ENCODE measurements around the gene ZNF667.

ZNF667 gene

GRCh38 chr19:56423985-56424353, 53.2 kb downstream of the ZNF667 start:
- Mint-ChIP-seq H3K36me3 (ENCODE audit: low read depth) (peaks cover 68% of the 10 kb centered on the region), H3K4me1 (no peaks in the 10 kb centered on the region), H3K4me3 (no peak overlapping the region), H3K9me3 (peaks cover 97% of the 10 kb centered on the region), H3K27me3 (ENCODE audit: low read depth, poor library complexity) (no peaks in the 10 kb centered on the region), H3K27ac (no peak overlapping the region)
- TF ChIP-seq, protein P1, sequence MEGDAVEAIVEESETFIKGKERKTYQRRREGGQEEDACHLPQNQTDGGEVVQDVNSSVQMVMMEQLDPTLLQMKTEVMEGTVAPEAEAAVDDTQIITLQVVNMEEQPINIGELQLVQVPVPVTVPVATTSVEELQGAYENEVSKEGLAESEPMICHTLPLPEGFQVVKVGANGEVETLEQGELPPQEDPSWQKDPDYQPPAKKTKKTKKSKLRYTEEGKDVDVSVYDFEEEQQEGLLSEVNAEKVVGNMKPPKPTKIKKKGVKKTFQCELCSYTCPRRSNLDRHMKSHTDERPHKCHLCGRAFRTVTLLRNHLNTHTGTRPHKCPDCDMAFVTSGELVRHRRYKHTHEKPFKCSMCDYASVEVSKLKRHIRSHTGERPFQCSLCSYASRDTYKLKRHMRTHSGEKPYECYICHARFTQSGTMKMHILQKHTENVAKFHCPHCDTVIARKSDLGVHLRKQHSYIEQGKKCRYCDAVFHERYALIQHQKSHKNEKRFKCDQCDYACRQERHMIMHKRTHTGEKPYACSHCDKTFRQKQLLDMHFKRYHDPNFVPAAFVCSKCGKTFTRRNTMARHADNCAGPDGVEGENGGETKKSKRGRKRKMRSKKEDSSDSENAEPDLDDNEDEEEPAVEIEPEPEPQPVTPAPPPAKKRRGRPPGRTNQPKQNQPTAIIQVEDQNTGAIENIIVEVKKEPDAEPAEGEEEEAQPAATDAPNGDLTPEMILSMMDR (IDR thresholded peaks at IDR 0.05) = no peak
- no peak for DNase-seq

GRCh38 chr19:56423276-56423984, 53.7 kb downstream of the ZNF667 start:
- H3K4me3 Mint-ChIP-seq = no peak overlapping the region
- no peak for DNase-seq
- H3K36me3 Mint-ChIP-seq (ENCODE audit: low read depth) = peaks cover 74% of the 10 kb centered on the region
- H3K27ac Mint-ChIP-seq = no peak overlapping the region
- peaks cover 100% of the 10 kb centered on the region for H3K9me3 Mint-ChIP-seq
- TF ChIP-seq, protein P1 (IDR thresholded peaks at IDR 0.05) = no peak
- no peaks in the 10 kb centered on the region for H3K4me1 Mint-ChIP-seq
- no peaks in the 10 kb centered on the region for H3K27me3 Mint-ChIP-seq (ENCODE audit: low read depth, poor library complexity)

- Mint-ChIP-seq H3K9me3 (peaks cover 97% of the 10 kb centered on the region), H3K27ac (no peak overlapping the region), H3K4me1 (peaks cover 18% of the 10 kb centered on the region)
These were observed 72.1 kb downstream of the ZNF667 start for GRCh38 chr19:56405062-56405461.

DNA sequence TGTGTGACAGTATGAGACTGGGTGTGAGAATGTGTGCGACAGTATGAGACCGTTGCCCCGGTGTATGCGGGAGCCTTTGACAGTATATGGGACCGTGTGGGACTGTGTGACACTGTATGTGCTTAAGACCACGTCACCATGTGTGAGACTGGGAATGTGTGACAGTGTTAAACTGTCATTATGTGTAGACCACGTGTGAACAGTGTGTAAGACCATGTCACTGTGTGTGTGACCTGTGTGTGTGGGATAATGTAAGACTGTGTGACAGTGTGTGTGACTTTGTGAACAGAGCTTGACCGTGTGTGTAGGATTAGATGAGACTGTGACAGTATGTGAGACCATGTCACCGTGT, 72.5 kb downstream of the ZNF667 start:
- peaks cover 97% of the 10 kb centered on the region for H3K36me3 Mint-ChIP-seq (ENCODE audit: low read depth)
- DNase-seq = no peak
- H3K4me3 Mint-ChIP-seq = peak overlapping the region; percentile 86
- H3K9me3 Mint-ChIP-seq = peaks cover 97% of the 10 kb centered on the region
- H3K4me1 Mint-ChIP-seq = peaks cover 18% of the 10 kb centered on the region
- peaks cover 6% of the 10 kb centered on the region for H3K27me3 Mint-ChIP-seq (ENCODE audit: low read depth, poor library complexity)
- peak overlapping the region; percentile 78 for H3K27ac Mint-ChIP-seq
- TF ChIP-seq, protein P1 (IDR thresholded peaks at IDR 0.05) = no peak

More at GRCh38 chr19:56405062-56405461, 72.1 kb downstream of the ZNF667 start:
- TF ChIP-seq, protein P1 (IDR thresholded peaks at IDR 0.05) = no peak
- H3K27me3 Mint-ChIP-seq (ENCODE audit: low read depth, poor library complexity) = peaks cover 6% of the 10 kb centered on the region
- DNase-seq = no peak
- H3K4me3 Mint-ChIP-seq = peak overlapping the region; percentile 86
- H3K36me3 Mint-ChIP-seq (ENCODE audit: low read depth) = peaks cover 97% of the 10 kb centered on the region

- peaks cover 97% of the 10 kb centered on the region for H3K9me3 Mint-ChIP-seq
- peak within 1 kb of the TSS; percentile 78 for H3K27ac Mint-ChIP-seq
- DNase-seq = peak; percentile 90
- H3K36me3 Mint-ChIP-seq (ENCODE audit: low read depth) = peaks cover 97% of the 10 kb centered on the region
- peaks cover 18% of the 10 kb centered on the region for H3K4me1 Mint-ChIP-seq
- H3K4me3 Mint-ChIP-seq = peak within 1 kb of the TSS; percentile 86
- TF ChIP-seq, protein P1 (IDR thresholded peaks at IDR 0.05) = no peak
- H3K27me3 Mint-ChIP-seq (ENCODE audit: low read depth, poor library complexity) = peaks cover 8% of the 10 kb centered on the region
These were observed 73.1 kb downstream of the ZNF667 start, which contains the start of gene ZNF583 for GRCh38 chr19:56403764-56404704. ZNF583 (plus strand) TSS chr19:56404332; CDS start chr19:56407115, 2,783 bp downstream.

All from nephron progenitor cell (in vitro differentiated cells).